Endothelial cell of umbilical vein (primary cell): ENCODE data around the gene UNC45A. TPM values are rescaled to one million over a fixed set of nuclear protein-coding genes. Genes with fewer than 3 reads are reported as not detected.

Experiments used
- BruUV-seq: library from RNA; stranded (reverse); fragments of 400-500 nt; replicated peaks from 2 replicates; lab custom pipeline; 2021; lab: Mats Ljungman, UMichigan
- CTCF ChIA-PET: fragments of 300-600, 350-600 bp; sonication (Branson Sonifier 250); formaldehyde crosslinking; loops from one replicate; lab custom pipeline; 2021; ENCODE audit warnings: antibody characterized with exemption, inconsistent platforms; lab: Charles Lee
- POLR2A ChIA-PET: fragments of 300-600, 350-600 bp; sonication (Branson Sonifier 250); formaldehyde crosslinking; loops from one replicate; lab custom pipeline; 2021; ENCODE audit warnings: antibody characterized with exemption, inconsistent platforms; lab: Charles Lee
- DNase-seq: peaks from one replicate; pipeline ENCODE4 v3.0.0-alpha.2; 2011; ENCODE audit warnings: low read depth, low spot score
- FAIRE-seq: peaks from 2 replicates; lab custom pipeline; 2011; peaks lifted over from hg19 to GRCh38; lab: Jason Lieb, UNC
- H2AFZ ChIP-seq: 2 replicates; pipeline ENCODE4 v1.6.0; 2012; ENCODE audit warnings: low read depth, low read length, control low read depth, inconsistent platforms
- H3K27ac ChIP-seq: 2 replicates; pipeline ENCODE4 v1.5.1; 2011; ENCODE audit warnings: low read depth, mild to moderate bottlenecking, control low read depth, low read length, moderate library complexity; ENCODE audit not compliant: insufficient read depth
- H3K27me3 ChIP-seq, 2 experiments: 2 replicates each; pipeline versions ENCODE4 v1.6.0 to v1.6.1; 2011; ENCODE audit warnings: low read length in 2 of 2, mixed read lengths in 1 of 2; ENCODE audit not compliant: control insufficient read depth in 2 of 2, insufficient read depth in 2 of 2
- H3K36me3 ChIP-seq, 2 experiments: 2 replicates in 1 of 2; 3 replicates in 1 of 2; pipeline ENCODE4 v1.5.1; 2011; ENCODE audit warnings: low read length in 2 of 2, mild to moderate bottlenecking in 1 of 2, moderate library complexity in 1 of 2; ENCODE audit not compliant: control insufficient read depth in 2 of 2, insufficient read depth in 2 of 2; ENCODE audit errors: extremely low read depth in 1 of 2
- H3K4me1 ChIP-seq: 3 replicates; pipeline ENCODE4 v1.5.1; 2011; ENCODE audit warnings: mild to moderate bottlenecking, low read length; ENCODE audit not compliant: control insufficient read depth, insufficient read depth; ENCODE audit errors: extremely low read depth
- H3K4me2 ChIP-seq: 2 replicates; pipeline ENCODE4 v1.6.1; 2011; ENCODE audit warnings: low read length, control low read depth, mixed read lengths; ENCODE audit not compliant: insufficient read depth
- H3K4me3 ChIP-seq, 3 experiments: fragments of 200-600 bp in 1 of 3; sonication (generic), shearing (Covaris generic) in 1 of 3; replicated peaks in 1 of 3; 2 replicates each; pipeline ENCODE4 v1.5.1; 2011 to 2016; ENCODE audit warnings: control low read depth in 3 of 3, low read length in 3 of 3, mild to moderate bottlenecking in 2 of 3, inconsistent platforms in 1 of 3, low read depth in 1 of 3, moderate library complexity in 1 of 3; ENCODE audit not compliant: insufficient read depth in 1 of 3
- H3K79me2 ChIP-seq: 2 replicates; pipeline ENCODE4 v1.6.0; 2012; ENCODE audit warnings: low read length, inconsistent platforms; ENCODE audit not compliant: control insufficient read depth, insufficient read depth
- H3K9ac ChIP-seq: replicated peaks from 2 replicates; pipeline ENCODE3; 2011; ENCODE audit warnings: low read length, control low read depth; ENCODE audit not compliant: insufficient read depth; ENCODE audit errors: extremely low read depth
- H3K9me1 ChIP-seq: replicated peaks from 3 replicates; pipeline ENCODE4 v1.6.0; 2011; ENCODE audit warnings: mild to moderate bottlenecking, low read length; ENCODE audit not compliant: control insufficient read depth, insufficient read depth; ENCODE audit errors: extremely low read depth
- H3K9me3 ChIP-seq: replicated peaks from 2 replicates; pipeline ENCODE4 v1.5.1; 2012; ENCODE audit warnings: low read length, inconsistent platforms; ENCODE audit not compliant: control insufficient read depth, insufficient read depth
- H4K20me1 ChIP-seq: replicated peaks from 2 replicates; pipeline ENCODE3; 2011; ENCODE audit warnings: mild to moderate bottlenecking, low read length; ENCODE audit not compliant: control insufficient read depth, insufficient read depth; ENCODE audit errors: extremely low read depth
- CTCF ChIP-seq, 2 donors: IDR thresholded peaks; 1 replicate in 1 of 2; 2 replicates in 1 of 2; pipeline ENCODE4 v1.5.1; 2011; ENCODE audit warnings: low read length in 2 of 2, mild to moderate bottlenecking in 2 of 2, moderate library complexity in 2 of 2, control low read depth in 1 of 2, inconsistent platforms in 1 of 2, low read depth in 1 of 2; ENCODE audit not compliant: insufficient read depth in 1 of 2; ENCODE audit errors: extremely low read depth in 1 of 2
- EZH2 ChIP-seq: IDR thresholded peaks from 2 replicates; pipeline ENCODE4 v1.6.1; 2012; ENCODE audit warnings: borderline replicate concordance, low read depth, mild to moderate bottlenecking, moderate library complexity, low read length, inconsistent platforms; ENCODE audit not compliant: severe bottlenecking
- FOS ChIP-seq: IDR thresholded peaks from 2 replicates; pipeline ENCODE4 v1.6.1; 2011; ENCODE audit warnings: mild to moderate bottlenecking, low read length, moderate library complexity, borderline replicate concordance; ENCODE audit not compliant: insufficient read depth
- GATA2 ChIP-seq: IDR thresholded peaks from 2 replicates; pipeline ENCODE4 v1.7.0; 2011; ENCODE audit warnings: low read depth, mild to moderate bottlenecking, moderate library complexity, mixed read lengths, low read length; ENCODE audit not compliant: insufficient read length, insufficient read depth
- JUN ChIP-seq: IDR thresholded peaks from 2 replicates; pipeline ENCODE4 v1.6.1; 2011; ENCODE audit warnings: borderline replicate concordance, low read depth; ENCODE audit not compliant: insufficient read length, insufficient read depth
- MYC ChIP-seq: IDR thresholded peaks from one replicate; pipeline ENCODE4 v1.6.1; 2011; ENCODE audit warnings: mild to moderate bottlenecking, low read depth, low read length
- POLR2A ChIP-seq: IDR thresholded peaks from 2 replicates; pipeline ENCODE4 v1.6.1; 2012; ENCODE audit warnings: low read depth, mild to moderate bottlenecking, control low read depth, low read length
- POLR2AphosphoS5 ChIP-seq: IDR thresholded peaks from 2 replicates; pipeline ENCODE4 v1.6.1; 2012; ENCODE audit warnings: low read depth, mild to moderate bottlenecking, control low read depth, low read length, moderate library complexity; ENCODE audit not compliant: insufficient read depth
- dilution Hi-C: fragments of 300-500 bp; cut with MboI; formaldehyde crosslinking; loops from one replicate; pipeline ENCODE4 v1.15.0; 2019; ENCODE audit warnings: low sequenced_read_pairs; ENCODE audit not compliant: extremely low pct_ligation_motif_present
- intact Hi-C: fragments of 100-400 bp; cut with micrococcal nuclease; formaldehyde crosslinking; loops from one replicate; pipeline ENCODE4 v1.10.0; 2022
- polyA plus RNA-seq, 4 experiments: library from polyadenylated mRNA; depleted of rRNA in 3 of 4; stranded (reverse) in 3 of 4; unstranded in 1 of 4; fragments of >200 nt; gene quantifications; 2 replicates each; pipeline versions ENCODE4 v1.2.1 to v1.2.3, GENCODE V29; 2011 to 2012; ENCODE audit warnings: missing spikeins in 1 of 4
- total RNA-seq: library from RNA; stranded (reverse); gene quantifications from 2 replicates; pipeline ENCODE4 v1.2.3, GENCODE V29; 2021
- TF ChIP-seq, protein P1 (sequence below): IDR thresholded peaks from 2 replicates; pipeline ENCODE4 v1.6.1; 2011; ENCODE audit not compliant: insufficient read depth, insufficient read length

The UNC45A gene
- total and polyA plus RNA-seq, 2 donors (not counting 3 experiments of a cell fraction or from before 2014, with no cell fraction given) = 103 to 106 TPM

- dilution Hi-C loops = no loop called here
- H3K9me3 ChIP-seq = no peaks in the 10 kb centered on the region
- intact Hi-C loops = no loop called here
- H3K36me3 ChIP-seq = peaks cover 6 to 34% of the 10 kb centered on the region in 2 experiments
- H4K20me1 ChIP-seq = no peaks in the 10 kb centered on the region
- ChIA-PET CTCF (interaction anchor here (4.0 kb wide), 1 partner anchor 13 kb away, joined by 28 read pairs; no protein-coding TSS in a partner anchor), POLR2A (no interaction called here)
- H3K4me2 ChIP-seq = no peak overlapping the region
- no peak overlapping the region for H3K27ac ChIP-seq
- H3K9me1 ChIP-seq = no peaks in the 10 kb centered on the region
- no peaks in the 10 kb centered on the region for H3K4me1 ChIP-seq
- DNase-seq (no peak), FAIRE-seq (no peak)
- BruUV-seq = no TSS peak
- H2AFZ ChIP-seq = no peak overlapping the region
- H3K27me3 ChIP-seq = no peaks in the 10 kb centered on the region
- no peak for TF ChIP-seq GATA2
- TF ChIP-seq JUN = no peak
- TF ChIP-seq CTCF (IDR thresholded peaks at IDR 0.05; ENCODE audit: extremely low read depth in 1 of 2, insufficient read depth in 1 of 2, low read depth in 1 of 2, low read length in 2 of 2) = no peak
- TF ChIP-seq, protein P1, sequence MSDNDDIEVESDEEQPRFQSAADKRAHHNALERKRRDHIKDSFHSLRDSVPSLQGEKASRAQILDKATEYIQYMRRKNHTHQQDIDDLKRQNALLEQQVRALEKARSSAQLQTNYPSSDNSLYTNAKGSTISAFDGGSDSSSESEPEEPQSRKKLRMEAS = no peak
- TF ChIP-seq POLR2AphosphoS5 = no peak
- no peak for TF ChIP-seq FOS
- TF ChIP-seq EZH2 = no peak
- TF ChIP-seq MYC = no peak
- no peak for TF ChIP-seq POLR2A
- no peaks in the 10 kb centered on the region for H3K79me2 ChIP-seq
- no peak overlapping the region for H3K4me3 ChIP-seq
- H3K9ac ChIP-seq = no peak overlapping the region
These were observed 35.2 kb downstream of the UNC45A start for GRCh38 chr15:90970274-90970673.
